Adipocyte (in vitro differentiated cells): ENCODE data around the gene PEX14.

Source experiments
- DNase-seq: peaks from one replicate; pipeline ENCODE4 v3.0.0-alpha.2; 2015; ENCODE audit warnings: low read depth
- H3K27me3 ChIP-seq: replicated peaks from 2 replicates; pipeline ENCODE4 v1.7.0; 2013; ENCODE audit warnings: mild to moderate bottlenecking, low read length, moderate library complexity; ENCODE audit not compliant: control insufficient read depth, insufficient read depth
- H3K36me3 ChIP-seq: 2 replicates; pipeline ENCODE4 v1.7.0; 2013; ENCODE audit warnings: low read length, mild to moderate bottlenecking, moderate library complexity; ENCODE audit not compliant: control insufficient read depth, insufficient read depth, severe bottlenecking
- H3K4me1 ChIP-seq: 2 replicates; pipeline ENCODE4 v1.7.0; 2013; ENCODE audit warnings: mild to moderate bottlenecking, low read length, moderate library complexity; ENCODE audit not compliant: control insufficient read depth, insufficient read depth
- H3K4me3 ChIP-seq: 2 replicates; pipeline ENCODE4 v1.7.0; 2013; ENCODE audit warnings: mild to moderate bottlenecking, low read length, moderate library complexity
- H3K9ac ChIP-seq: 2 replicates; pipeline ENCODE4 v1.7.0; 2013; ENCODE audit warnings: mild to moderate bottlenecking, low read length, moderate library complexity
- H3K9me3 ChIP-seq: 2 replicates; pipeline ENCODE4 v1.7.0; 2013; ENCODE audit warnings: mild to moderate bottlenecking, low read length, moderate library complexity; ENCODE audit not compliant: control insufficient read depth

PEX14 gene

GRCh38 chr1:10640843-10641553 is 166.2 kb downstream of the PEX14 start:
- Histone ChIP-seq H3K9ac (no peak overlapping the region), H3K9me3 (no peaks in the 10 kb centered on the region), H3K4me1 (no peaks in the 10 kb centered on the region), H3K4me3 (no peak overlapping the region), H3K27me3 (peaks cover 2% of the 10 kb centered on the region), H3K36me3 (no peaks in the 10 kb centered on the region)
- no peak for DNase-seq

DNA sequence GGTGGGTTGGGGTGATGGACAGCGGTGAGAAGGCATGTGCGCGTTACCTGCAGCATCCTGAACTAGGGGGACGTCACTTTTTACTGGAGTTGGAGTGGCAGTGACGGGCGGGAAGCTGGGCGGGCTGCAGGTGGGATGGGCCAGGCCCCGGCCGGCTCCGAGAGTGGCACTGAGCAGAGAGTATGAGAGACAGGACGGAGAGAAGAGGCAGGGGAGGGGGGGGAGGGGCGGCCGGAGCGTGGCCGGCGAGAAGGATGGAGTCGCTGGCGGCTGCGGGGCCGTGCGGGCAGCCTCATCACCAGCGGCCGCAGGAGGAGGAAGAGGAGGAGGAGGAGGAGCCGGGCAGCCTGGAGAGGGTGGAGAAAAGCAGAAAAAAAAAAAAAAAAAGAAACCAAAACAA is 167.2 kb downstream of the PEX14 start:
- H3K27me3 ChIP-seq: peaks cover 2% of the 10 kb centered on the region
- no peaks in the 10 kb centered on the region for H3K9me3 ChIP-seq
- no peak overlapping the region for H3K4me3 ChIP-seq
- no peak overlapping the region for H3K9ac ChIP-seq
- H3K36me3 ChIP-seq: no peaks in the 10 kb centered on the region
- no peak for DNase-seq
- no peaks in the 10 kb centered on the region for H3K4me1 ChIP-seq

DNA sequence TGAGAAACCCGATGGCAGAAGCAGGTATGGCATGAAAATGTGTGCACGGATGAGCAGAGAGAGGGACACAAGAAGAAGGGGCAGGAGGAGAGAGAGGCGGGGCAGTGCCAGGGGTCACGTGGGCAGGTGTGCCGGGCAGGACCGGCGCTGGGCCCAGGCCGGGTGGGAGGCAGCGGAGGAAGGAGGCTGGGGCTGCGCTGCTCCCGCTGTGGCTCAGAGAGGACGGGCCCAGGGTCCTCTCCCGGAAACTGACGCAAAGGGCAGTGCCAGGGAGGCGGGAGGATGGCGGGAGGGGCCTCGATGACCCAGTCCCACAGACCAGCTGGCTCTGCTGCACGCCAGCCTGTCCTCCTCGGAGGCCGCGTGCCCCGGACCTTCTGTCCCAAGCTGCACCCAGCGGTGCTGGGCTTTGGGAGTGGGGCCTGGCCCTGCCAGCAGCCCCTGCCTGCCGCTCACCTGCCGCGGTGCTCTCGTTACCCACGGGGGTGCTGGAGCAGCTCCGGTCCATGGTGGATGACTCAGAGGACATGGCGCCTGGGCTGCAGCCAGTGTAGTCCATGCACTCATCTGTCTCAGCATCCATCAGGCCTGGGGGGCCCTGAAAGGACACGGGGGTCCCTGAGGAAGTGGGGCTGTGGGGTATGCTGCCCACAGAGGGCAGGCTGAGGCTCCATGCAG is 167.8 kb downstream of the PEX14 start:
- H3K27me3 ChIP-seq: peaks cover 2% of the 10 kb centered on the region
- no peak for DNase-seq
- no peaks in the 10 kb centered on the region for H3K4me1 ChIP-seq
- H3K4me3 ChIP-seq: no peak overlapping the region
- H3K9me3 ChIP-seq: no peaks in the 10 kb centered on the region
- no peak overlapping the region for H3K9ac ChIP-seq
- no peaks in the 10 kb centered on the region for H3K36me3 ChIP-seq

DNA sequence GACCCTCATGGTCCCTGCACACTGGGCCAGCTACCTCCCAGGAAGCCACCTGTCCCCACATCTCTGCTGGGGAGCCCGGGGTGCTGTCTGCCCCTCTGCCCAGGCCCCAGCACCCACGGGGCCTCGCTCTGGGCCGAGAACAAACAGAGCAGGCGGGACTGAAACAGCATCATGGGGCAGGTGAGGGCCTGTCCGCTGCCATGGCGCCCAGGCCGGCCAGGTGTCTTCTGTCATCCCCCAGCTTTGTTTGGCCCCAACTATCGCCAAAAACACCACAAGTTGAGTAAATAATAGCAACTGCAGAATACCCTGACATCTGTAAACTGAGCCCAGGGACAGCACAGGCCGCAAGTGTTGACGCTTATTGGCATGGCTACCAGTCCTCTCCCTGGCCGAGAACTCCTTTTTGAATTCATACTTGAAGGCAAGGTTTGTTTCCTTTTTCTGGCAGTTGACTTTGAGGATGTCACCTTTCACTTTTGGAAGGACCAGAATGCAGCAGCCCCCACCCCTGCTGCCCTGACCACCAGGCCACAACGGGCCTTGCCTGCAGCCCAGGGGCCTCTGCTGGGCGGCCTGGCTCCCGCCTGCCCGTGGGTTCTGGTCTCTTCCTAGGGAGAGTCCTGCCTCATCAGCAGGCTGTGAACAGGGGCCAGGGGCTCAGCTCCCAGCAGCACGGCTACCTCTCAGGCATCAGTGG is 169.0 kb downstream of the PEX14 start:
- no peak overlapping the region for H3K9ac ChIP-seq
- DNase-seq: no peak
- no peaks in the 10 kb centered on the region for H3K36me3 ChIP-seq
- no peaks in the 10 kb centered on the region for H3K4me1 ChIP-seq
- no peaks in the 10 kb centered on the region for H3K9me3 ChIP-seq
- H3K27me3 ChIP-seq: peaks cover 2% of the 10 kb centered on the region
- H3K4me3 ChIP-seq: no peak overlapping the region

DNA sequence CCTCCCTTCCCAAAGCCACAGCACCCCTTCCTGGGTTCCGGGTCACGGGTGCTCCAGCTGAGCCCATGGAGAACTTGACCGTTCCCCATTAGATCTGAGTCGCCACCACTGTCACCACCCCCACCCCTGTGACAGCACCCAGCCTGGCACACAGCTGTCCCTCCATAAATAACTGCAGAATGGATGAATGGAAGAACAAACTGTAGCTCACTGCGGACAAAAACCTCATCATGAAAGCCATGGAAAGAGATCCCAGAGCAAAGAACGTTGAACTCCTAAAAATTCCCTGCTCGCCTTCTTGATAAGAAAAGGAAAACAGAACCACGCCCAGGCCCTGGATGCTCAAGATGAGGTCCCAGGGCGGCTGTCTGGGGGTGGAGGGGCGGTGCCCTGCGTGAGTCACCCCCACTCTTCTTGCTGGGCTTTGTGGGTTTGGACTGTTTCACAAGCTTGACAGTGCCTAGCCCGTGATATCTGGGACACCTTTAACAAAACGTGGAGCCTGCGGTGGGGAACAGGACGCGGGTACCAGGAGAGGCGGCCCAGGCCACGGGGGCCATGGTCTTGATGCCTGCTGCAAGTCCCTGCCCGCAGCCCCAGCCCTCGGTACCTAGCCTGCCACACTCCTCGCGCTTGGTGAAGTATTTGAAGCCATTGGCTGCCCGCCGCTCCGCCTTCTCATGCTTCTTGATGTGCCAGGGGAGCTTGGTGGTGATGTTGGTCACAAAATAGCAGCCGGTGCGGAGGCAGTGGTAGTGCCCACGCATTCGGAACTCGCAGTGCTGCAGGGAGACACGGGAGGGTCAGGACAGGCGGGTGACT is 169.8 kb downstream of the PEX14 start:
- Histone ChIP-seq H3K9me3 (no peaks in the 10 kb centered on the region), H3K4me1 (no peaks in the 10 kb centered on the region), H3K9ac (no peak overlapping the region), H3K4me3 (no peak overlapping the region), H3K27me3 (peaks cover 2% of the 10 kb centered on the region), H3K36me3 (no peaks in the 10 kb centered on the region)
- DNase-seq: no peak

GRCh38 chr1:10646347-10646861 is 171.7 kb downstream of the PEX14 start:
- Histone ChIP-seq H3K4me1 (no peaks in the 10 kb centered on the region), H3K4me3 (no peak overlapping the region), H3K36me3 (no peaks in the 10 kb centered on the region), H3K9me3 (no peaks in the 10 kb centered on the region), H3K27me3 (no peaks in the 10 kb centered on the region), H3K9ac (no peak overlapping the region)
- peak; percentile 27 for DNase-seq

GRCh38 chr1:10647414-10648170 is 172.8 kb downstream of the PEX14 start:
- Histone ChIP-seq H3K9ac (no peak overlapping the region), H3K4me3 (no peak overlapping the region), H3K27me3 (peaks cover 3% of the 10 kb centered on the region), H3K4me1 (no peaks in the 10 kb centered on the region), H3K9me3 (no peaks in the 10 kb centered on the region), H3K36me3 (no peaks in the 10 kb centered on the region)
- DNase-seq: no peak

GRCh38 chr1:10648689-10649516 is 174.2 kb downstream of the PEX14 start:
- H3K9me3 ChIP-seq: no peaks in the 10 kb centered on the region
- H3K4me1 ChIP-seq: no peaks in the 10 kb centered on the region
- H3K9ac ChIP-seq: no peak overlapping the region
- H3K27me3 ChIP-seq: peaks cover 3% of the 10 kb centered on the region
- no peaks in the 10 kb centered on the region for H3K36me3 ChIP-seq
- H3K4me3 ChIP-seq: no peak overlapping the region
- no peak for DNase-seq

- no peaks in the 10 kb centered on the region for H3K9me3 ChIP-seq
- no peak for DNase-seq
- H3K4me1 ChIP-seq: no peaks in the 10 kb centered on the region
- H3K4me3 ChIP-seq: no peak overlapping the region
- H3K27me3 ChIP-seq: peaks cover 9% of the 10 kb centered on the region
- H3K9ac ChIP-seq: no peak overlapping the region
- H3K36me3 ChIP-seq: no peaks in the 10 kb centered on the region
Measured at GRCh38 chr1:10649517-10650201, 174.9 kb downstream of the PEX14 start.
